ENCODE data around the gene COL16A1.

The COL16A1 gene

DNA sequence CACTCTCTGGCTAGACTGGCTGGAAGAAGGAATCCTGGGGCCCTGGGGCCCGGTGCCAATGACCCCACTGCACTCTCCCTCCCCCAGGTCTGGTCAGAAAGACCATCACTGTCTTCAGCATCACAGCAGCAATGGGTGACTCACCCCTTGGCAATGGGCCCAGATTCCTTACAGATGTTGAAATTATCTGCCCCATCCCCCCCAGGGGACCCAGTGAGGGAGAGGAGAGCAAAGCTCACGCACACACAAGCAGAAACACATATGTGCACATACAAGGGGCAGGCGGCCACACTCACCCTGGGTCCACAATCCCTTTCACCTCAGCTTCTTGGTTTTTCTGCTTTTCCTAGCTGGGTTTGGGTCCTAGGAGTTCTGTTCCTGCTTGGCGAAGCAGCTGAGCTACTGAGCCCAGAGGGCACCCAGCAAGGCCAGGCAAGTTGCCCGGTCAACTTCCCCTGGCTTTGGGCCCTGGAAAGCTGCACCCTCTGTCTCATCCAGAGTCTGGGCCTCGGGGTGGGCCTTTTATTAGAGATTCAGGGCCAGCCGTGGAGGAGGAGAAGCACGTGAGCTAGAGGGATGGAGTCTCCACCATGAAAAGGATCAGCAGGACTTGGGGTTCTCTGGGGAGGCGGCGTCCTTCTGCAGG lies 2.6 kb downstream of the COL16A1 start:
- Histone ChIP-seq H3K9me3 (replicated peaks; ENCODE audit: insufficient read depth, low read length) (no peaks in the 10 kb centered on the region), H3K9me2 (replicated peaks; ENCODE audit: insufficient read depth, low read length) (no peaks in the 10 kb centered on the region), H3K36me3 (replicated peaks; ENCODE audit: insufficient read depth, low read length) (no peaks in the 10 kb centered on the region), H3K4me1 (ENCODE audit: low read length) (no peaks in the 10 kb centered on the region), H4K20me1 (ENCODE audit: insufficient read depth, low read length) (no peaks in the 10 kb centered on the region), H3K9ac (ENCODE audit: low read length) (no peak overlapping the region), H3K79me2 (ENCODE audit: low read length) (no peaks in the 10 kb centered on the region), H3K27ac (ENCODE audit: low read length) (no peak overlapping the region), H3K4me2 (ENCODE audit: low read depth, low read length) (no peak overlapping the region), H3F3A (ENCODE audit: insufficient read depth, low read length) (no peaks in the 10 kb centered on the region), H2AFZ (ENCODE audit: low read length) (no peak overlapping the region), H3K4me3 (ENCODE audit: low read length) (no peak overlapping the region), H3K27me3 (replicated peaks; ENCODE audit: insufficient read depth, low read length) (peaks cover 45% of the 10 kb centered on the region)
- TF ChIP-seq, protein P1, sequence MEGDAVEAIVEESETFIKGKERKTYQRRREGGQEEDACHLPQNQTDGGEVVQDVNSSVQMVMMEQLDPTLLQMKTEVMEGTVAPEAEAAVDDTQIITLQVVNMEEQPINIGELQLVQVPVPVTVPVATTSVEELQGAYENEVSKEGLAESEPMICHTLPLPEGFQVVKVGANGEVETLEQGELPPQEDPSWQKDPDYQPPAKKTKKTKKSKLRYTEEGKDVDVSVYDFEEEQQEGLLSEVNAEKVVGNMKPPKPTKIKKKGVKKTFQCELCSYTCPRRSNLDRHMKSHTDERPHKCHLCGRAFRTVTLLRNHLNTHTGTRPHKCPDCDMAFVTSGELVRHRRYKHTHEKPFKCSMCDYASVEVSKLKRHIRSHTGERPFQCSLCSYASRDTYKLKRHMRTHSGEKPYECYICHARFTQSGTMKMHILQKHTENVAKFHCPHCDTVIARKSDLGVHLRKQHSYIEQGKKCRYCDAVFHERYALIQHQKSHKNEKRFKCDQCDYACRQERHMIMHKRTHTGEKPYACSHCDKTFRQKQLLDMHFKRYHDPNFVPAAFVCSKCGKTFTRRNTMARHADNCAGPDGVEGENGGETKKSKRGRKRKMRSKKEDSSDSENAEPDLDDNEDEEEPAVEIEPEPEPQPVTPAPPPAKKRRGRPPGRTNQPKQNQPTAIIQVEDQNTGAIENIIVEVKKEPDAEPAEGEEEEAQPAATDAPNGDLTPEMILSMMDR (IDR thresholded peaks at IDR 0.05; ENCODE audit: low read length) = no peak
- TF ChIP-seq EZH2 (optimal IDR thresholded peaks at IDR 0.05; ENCODE audit: low read depth, low read length) = no peak
- no peak for TF ChIP-seq EZH2phosphoT487 (IDR thresholded peaks at IDR 0.05; ENCODE audit: low read length)
- DNase-seq = no peak

DNA sequence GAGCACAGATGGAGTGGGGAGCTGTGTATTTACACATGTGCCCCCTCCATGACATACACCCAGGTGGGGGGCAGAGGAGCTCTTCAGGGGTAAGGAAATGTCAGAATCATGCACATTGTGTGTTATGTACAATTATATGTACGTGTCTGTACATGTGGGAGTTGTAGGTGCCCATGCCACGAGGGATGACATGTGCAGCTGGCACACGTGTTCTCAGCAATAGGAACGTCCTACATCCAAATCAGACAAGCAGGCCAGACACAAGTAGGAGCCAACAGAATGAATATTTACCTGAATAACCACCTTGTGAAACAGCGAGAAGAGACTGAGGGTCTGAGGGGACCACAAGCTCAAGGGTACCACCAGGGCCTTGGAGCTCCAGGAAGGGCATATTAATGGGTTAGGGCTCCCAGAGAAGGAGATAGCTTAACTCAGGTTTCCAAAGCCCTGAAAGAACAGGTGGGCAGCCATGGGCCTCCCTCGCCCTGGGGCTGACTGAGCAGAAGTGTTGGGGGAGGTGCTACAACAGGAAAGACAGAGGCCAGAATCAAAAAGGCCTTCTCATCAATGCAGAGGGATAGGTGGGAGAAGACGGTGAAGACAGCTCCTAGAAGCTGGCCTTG lies 3.2 kb downstream of the COL16A1 start:
- H3K4me2 ChIP-seq (ENCODE audit: low read depth, low read length) = no peak overlapping the region
- peaks cover 48% of the 10 kb centered on the region for H3K27me3 ChIP-seq (replicated peaks; ENCODE audit: insufficient read depth, low read length)
- H3K9ac ChIP-seq (ENCODE audit: low read length) = no peak overlapping the region
- no peaks in the 10 kb centered on the region for H4K20me1 ChIP-seq (ENCODE audit: insufficient read depth, low read length)
- no peaks in the 10 kb centered on the region for H3K4me1 ChIP-seq (ENCODE audit: low read length)
- no peak for TF ChIP-seq EZH2phosphoT487 (IDR thresholded peaks at IDR 0.05; ENCODE audit: low read length)
- TF ChIP-seq, protein P1 (IDR thresholded peaks at IDR 0.05; ENCODE audit: low read length) = no peak
- TF ChIP-seq EZH2 (optimal IDR thresholded peaks at IDR 0.05; ENCODE audit: low read depth, low read length) = no peak
- H3F3A ChIP-seq (ENCODE audit: insufficient read depth, low read length) = no peaks in the 10 kb centered on the region
- no peaks in the 10 kb centered on the region for H3K9me2 ChIP-seq (replicated peaks; ENCODE audit: insufficient read depth, low read length)
- no peaks in the 10 kb centered on the region for H3K79me2 ChIP-seq (ENCODE audit: low read length)
- H3K27ac ChIP-seq (ENCODE audit: low read length) = no peak overlapping the region
- H3K36me3 ChIP-seq (replicated peaks; ENCODE audit: insufficient read depth, low read length) = no peaks in the 10 kb centered on the region
- no peak for DNase-seq
- H3K9me3 ChIP-seq (replicated peaks; ENCODE audit: insufficient read depth, low read length) = no peaks in the 10 kb centered on the region
- no peak overlapping the region for H3K4me3 ChIP-seq (ENCODE audit: low read length)
- no peak overlapping the region for H2AFZ ChIP-seq (ENCODE audit: low read length)

DNA sequence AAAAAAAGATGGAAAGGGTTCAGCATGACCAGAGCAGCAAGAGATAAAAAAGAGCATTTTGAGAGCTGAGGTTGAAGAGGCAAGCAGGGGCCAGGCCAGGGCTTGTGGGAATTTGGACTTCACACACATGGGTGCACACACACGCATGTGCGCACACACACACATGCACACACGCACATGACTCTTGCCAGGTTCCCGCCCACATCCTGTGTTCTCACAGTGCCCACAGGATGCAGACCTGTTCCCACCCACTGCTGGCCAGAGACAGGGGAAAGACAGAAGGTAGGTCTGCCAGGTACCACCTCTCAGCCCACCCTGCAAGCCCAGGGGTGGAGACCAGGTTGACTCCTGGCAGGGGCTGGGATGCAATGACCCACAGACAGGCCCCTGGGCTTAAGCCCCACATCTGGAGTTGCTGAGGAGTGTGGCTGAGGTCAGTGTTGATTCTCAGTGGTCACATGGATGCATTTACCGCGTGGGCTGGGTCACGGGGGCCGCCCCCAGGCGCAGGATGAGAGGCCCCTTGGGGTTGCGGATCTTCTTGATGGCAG lies 4.4 kb downstream of the COL16A1 start:
- TF ChIP-seq, protein P1 (IDR thresholded peaks at IDR 0.05; ENCODE audit: low read length) = no peak
- TF ChIP-seq EZH2 (optimal IDR thresholded peaks at IDR 0.05; ENCODE audit: low read depth, low read length) (no peak), EZH2phosphoT487 (IDR thresholded peaks at IDR 0.05; ENCODE audit: low read length) (no peak)
- Histone ChIP-seq H3K36me3 (replicated peaks; ENCODE audit: insufficient read depth, low read length) (no peaks in the 10 kb centered on the region), H2AFZ (ENCODE audit: low read length) (no peak overlapping the region), H3K9ac (ENCODE audit: low read length) (no peak overlapping the region), H3K4me2 (ENCODE audit: low read depth, low read length) (no peak overlapping the region), H3K4me3 (ENCODE audit: low read length) (no peak overlapping the region), H3K79me2 (ENCODE audit: low read length) (no peaks in the 10 kb centered on the region), H3K4me1 (ENCODE audit: low read length) (no peaks in the 10 kb centered on the region), H3K27me3 (replicated peaks; ENCODE audit: insufficient read depth, low read length) (peaks cover 54% of the 10 kb centered on the region), H3K9me3 (replicated peaks; ENCODE audit: insufficient read depth, low read length) (no peaks in the 10 kb centered on the region), H3K27ac (ENCODE audit: low read length) (no peak overlapping the region), H3F3A (ENCODE audit: insufficient read depth, low read length) (no peaks in the 10 kb centered on the region), H4K20me1 (ENCODE audit: insufficient read depth, low read length) (no peaks in the 10 kb centered on the region), H3K9me2 (replicated peaks; ENCODE audit: insufficient read depth, low read length) (no peaks in the 10 kb centered on the region)
- no peak for DNase-seq

Measured in MM.1S (cell line).